Vagina (tissue), 2 donors: ENCODE results near the gene ANKS6. TPM values are rescaled to one million over a fixed set of nuclear protein-coding genes. Genes with fewer than 3 reads are reported as not detected.
A peak's percentile ranks its signal among the peaks of the same experiment; 100 is the strongest.

ENCODE experiments used
- DNase-seq, 2 donors: peaks; one replicate each; pipeline ENCODE4 v3.0.0-alpha.2; 2017; ENCODE audit errors: extremely low spot score in 2 of 2
- H3K27ac ChIP-seq: fragments of 200-600 bp; sonication (generic); one replicate; pipeline ENCODE4 v1.5.1; 2019
- H3K27me3 ChIP-seq: fragments of 200-600 bp; sonication (generic); one replicate; pipeline ENCODE4 v1.5.1; 2019
- H3K36me3 ChIP-seq, 2 donors: fragments of 200-600 bp; sonication (generic); one replicate each; pipeline ENCODE4 v1.5.1; 2017 to 2019
- H3K4me1 ChIP-seq: fragments of 200-600 bp; sonication (generic); one replicate; pipeline ENCODE4 v1.5.1; 2019
- H3K4me3 ChIP-seq, 2 donors: fragments of 200-600 bp; sonication (generic); 1 replicate in 1 of 2; 2 replicates in 1 of 2; pipeline ENCODE4 v1.5.1; 2016 to 2019
- H3K9me3 ChIP-seq: fragments of 200-600 bp; sonication (generic); one replicate; pipeline ENCODE4 v1.5.1; 2019
- POLR2A ChIP-seq, 2 donors: fragments of 450-650 bp; IDR thresholded peaks; one replicate each; pipeline ENCODE4 v1.6.1; 2017; ENCODE audit warnings: antibody characterized with exemption in 2 of 2, mild to moderate bottlenecking in 2 of 2, moderate library complexity in 2 of 2
- POLR2AphosphoS5 ChIP-seq, 2 donors: sonication (generic); formaldehyde crosslinking; IDR thresholded peaks; one replicate each; pipeline ENCODE4 v1.9.0; 2017; ENCODE audit warnings: antibody characterized with exemption in 2 of 2, mild to moderate bottlenecking in 2 of 2, low read depth in 1 of 2; ENCODE audit not compliant: insufficient read depth in 1 of 2
- intact Hi-C: fragments of 100-400 bp; cut with DNase I; formaldehyde crosslinking; loops from one replicate; pipeline ENCODE4 v1.15.1; 2023
- total RNA-seq: library from RNA; depleted of rRNA; stranded (reverse); fragments of >200 nt; gene quantifications from one replicate; pipeline ENCODE4 v1.2.3, GENCODE V29; 2016
- TF ChIP-seq, protein P1 (sequence below), 3 experiments: fragments of 450-650 bp in 2 of 3; fragments of 200-600 bp in 1 of 3; sonication (generic) in 1 of 3; IDR thresholded peaks; one replicate each; pipeline ENCODE4 v1.5.1; 2017 to 2019; ENCODE audit warnings: antibody characterized with exemption in 3 of 3, mild to moderate bottlenecking in 2 of 3, moderate library complexity in 2 of 3

The ANKS6 gene
- total RNA-seq, 1 donor from 2014 or later = 10.8 TPM

- Histone ChIP-seq H3K4me3 (no peak overlapping the region), H3K27ac (no peak overlapping the region), H3K36me3 (peaks cover 0 to 5% of the 10 kb centered on the region in 2 donors), H3K4me1 (peaks cover 24% of the 10 kb centered on the region), H3K27me3 (no peaks in the 10 kb centered on the region), H3K9me3 (no peaks in the 10 kb centered on the region)
- no peak for TF ChIP-seq POLR2A (IDR thresholded peaks at IDR 0.05)
- TF ChIP-seq POLR2AphosphoS5 (IDR thresholded peaks at IDR 0.05; ENCODE audit: insufficient read depth in 1 of 2, low read depth in 1 of 2) = no peak
- TF ChIP-seq, protein P1, sequence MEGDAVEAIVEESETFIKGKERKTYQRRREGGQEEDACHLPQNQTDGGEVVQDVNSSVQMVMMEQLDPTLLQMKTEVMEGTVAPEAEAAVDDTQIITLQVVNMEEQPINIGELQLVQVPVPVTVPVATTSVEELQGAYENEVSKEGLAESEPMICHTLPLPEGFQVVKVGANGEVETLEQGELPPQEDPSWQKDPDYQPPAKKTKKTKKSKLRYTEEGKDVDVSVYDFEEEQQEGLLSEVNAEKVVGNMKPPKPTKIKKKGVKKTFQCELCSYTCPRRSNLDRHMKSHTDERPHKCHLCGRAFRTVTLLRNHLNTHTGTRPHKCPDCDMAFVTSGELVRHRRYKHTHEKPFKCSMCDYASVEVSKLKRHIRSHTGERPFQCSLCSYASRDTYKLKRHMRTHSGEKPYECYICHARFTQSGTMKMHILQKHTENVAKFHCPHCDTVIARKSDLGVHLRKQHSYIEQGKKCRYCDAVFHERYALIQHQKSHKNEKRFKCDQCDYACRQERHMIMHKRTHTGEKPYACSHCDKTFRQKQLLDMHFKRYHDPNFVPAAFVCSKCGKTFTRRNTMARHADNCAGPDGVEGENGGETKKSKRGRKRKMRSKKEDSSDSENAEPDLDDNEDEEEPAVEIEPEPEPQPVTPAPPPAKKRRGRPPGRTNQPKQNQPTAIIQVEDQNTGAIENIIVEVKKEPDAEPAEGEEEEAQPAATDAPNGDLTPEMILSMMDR (IDR thresholded peaks at IDR 0.05) = no peak
- DNase-seq = peak; percentile 46 to 67
- intact Hi-C loops = loop anchor here (5.0 kb wide), 1 partner anchor 481 kb away; no protein-coding TSS in a partner anchor
Measured at GRCh38 chr9:98793031-98793430, 3.3 kb downstream of the ANKS6 start.

- Histone ChIP-seq H3K27ac (peak overlapping the region; percentile 59), H3K9me3 (no peaks in the 10 kb centered on the region), H3K27me3 (no peaks in the 10 kb centered on the region), H3K4me3 (no peak overlapping the region), H3K36me3 (peaks cover 0 to 5% of the 10 kb centered on the region in 2 donors), H3K4me1 (peaks cover 24% of the 10 kb centered on the region)
- intact Hi-C loops = loop anchor here (5.0 kb wide), 1 partner anchor 480 kb away; no protein-coding TSS in a partner anchor
- DNase-seq = peak; percentile 84 to 85
- TF ChIP-seq POLR2AphosphoS5 (IDR thresholded peaks at IDR 0.05; ENCODE audit: insufficient read depth in 1 of 2, low read depth in 1 of 2) (no peak), POLR2A (IDR thresholded peaks at IDR 0.05) (no peak)
- TF ChIP-seq, protein P1 (IDR thresholded peaks at IDR 0.05) = no peak
Measured at GRCh38 chr9:98791608-98792490, 4.5 kb downstream of the ANKS6 start.

GRCh38 chr9:98790842-98791607 lies 5.3 kb downstream of the ANKS6 start:
- Histone ChIP-seq H3K27me3 (no peaks in the 10 kb centered on the region), H3K9me3 (no peaks in the 10 kb centered on the region), H3K36me3 (peaks cover 0 to 5% of the 10 kb centered on the region in 2 donors), H3K4me1 (peaks cover 24% of the 10 kb centered on the region), H3K4me3 (no peak overlapping the region), H3K27ac (peak overlapping the region; percentile 59)
- no peak for TF ChIP-seq POLR2A (IDR thresholded peaks at IDR 0.05)
- TF ChIP-seq POLR2AphosphoS5 (IDR thresholded peaks at IDR 0.05; ENCODE audit: insufficient read depth in 1 of 2, low read depth in 1 of 2) = peak; percentile 77 to 87
- TF ChIP-seq, protein P1 (IDR thresholded peaks at IDR 0.05) = peak; percentile 94 to 100 (median 96)
- DNase-seq = peak; percentile 82 to 93
- intact Hi-C loops = loop anchor here (5.0 kb wide), 1 partner anchor 479 kb away; no protein-coding TSS in a partner anchor

- H3K4me1 ChIP-seq = peaks cover 22% of the 10 kb centered on the region
- TF ChIP-seq, protein P1 (IDR thresholded peaks at IDR 0.05) = no peak
- TF ChIP-seq POLR2A (IDR thresholded peaks at IDR 0.05) = no peak
- TF ChIP-seq POLR2AphosphoS5 (IDR thresholded peaks at IDR 0.05; ENCODE audit: insufficient read depth in 1 of 2, low read depth in 1 of 2) = no peak
- peak overlapping the region; percentile 5 for H3K27ac ChIP-seq
- no peaks in the 10 kb centered on the region for H3K27me3 ChIP-seq
- peaks cover 0 to 5% of the 10 kb centered on the region in 2 donors for H3K36me3 ChIP-seq
- intact Hi-C loops = loop anchor here (5.0 kb wide), 1 partner anchor 478 kb away; no protein-coding TSS in a partner anchor
- H3K9me3 ChIP-seq = no peaks in the 10 kb centered on the region
- H3K4me3 ChIP-seq = no peak overlapping the region
- peak in 1 of 2 donors; percentile 84 for DNase-seq
Measured at GRCh38 chr9:98790134-98790841, 6.1 kb downstream of the ANKS6 start.
